Uterus (tissue), 4 donors: ENCODE results near the gene SERPINB11. TPM values are rescaled to one million over a fixed set of nuclear protein-coding genes. Genes with fewer than 3 reads are reported as not detected.

Source experiments
- DNase-seq, 2 donors: peaks; one replicate each; pipeline ENCODE4 v3.0.0-alpha.2; 2019 to 2020
- H3K27ac ChIP-seq, 2 donors: fragments of 200-600 bp; sonication (generic); 1 replicate in 1 of 2; 2 replicates in 1 of 2; pipeline ENCODE4 v1.5.1; 2016 to 2018
- H3K27me3 ChIP-seq, 2 donors: fragments of 200-600 bp; sonication (generic); one replicate each; pipeline ENCODE4 v1.5.1; 2018 to 2019; ENCODE audit warnings: control low read depth in 1 of 2
- H3K36me3 ChIP-seq, 2 donors: fragments of 200-600 bp; sonication (generic); one replicate each; pipeline ENCODE4 v1.5.1; 2019; ENCODE audit warnings: control low read depth in 1 of 2
- H3K4me1 ChIP-seq, 2 donors: fragments of 200-600 bp; sonication (generic); one replicate each; pipeline ENCODE4 v1.5.1; 2018 to 2019; ENCODE audit warnings: control low read depth in 1 of 2
- H3K4me3 ChIP-seq, 2 donors: fragments of 200-600 bp; sonication (generic); 1 replicate in 1 of 2; 2 replicates in 1 of 2; pipeline ENCODE4 v1.5.1; 2018 to 2019; ENCODE audit warnings: mild to moderate bottlenecking in 1 of 2
- H3K9me3 ChIP-seq, 2 donors: fragments of 200-600 bp; sonication (generic); one replicate each; pipeline ENCODE4 v1.5.1; 2019; ENCODE audit warnings: control low read depth in 1 of 2
- CTCF ChIP-seq, 4 experiments: fragments of 200-600 bp in 2 of 4; fragments of 450-650 bp in 2 of 4; sonication (generic) in 2 of 4; IDR thresholded peaks; one replicate each; pipeline ENCODE4 v1.5.1; 2016 to 2019; ENCODE audit warnings: antibody characterized with exemption in 4 of 4, mild to moderate bottlenecking in 2 of 4, moderate library complexity in 1 of 4
- POLR2A ChIP-seq, 2 donors: fragments of 450-650 bp; IDR thresholded peaks; one replicate each; pipeline ENCODE4 v1.6.1; 2016; ENCODE audit warnings: antibody characterized with exemption in 2 of 2, mild to moderate bottlenecking in 1 of 2, moderate library complexity in 1 of 2
- intact Hi-C: fragments of 100-400 bp; cut with DNase I; formaldehyde crosslinking; loops from one replicate; pipeline ENCODE4 v1.15.1; 2023; ENCODE audit warnings: low total_unique reads
- total RNA-seq, 4 donors: library from RNA; depleted of rRNA in 3 of 4; stranded (reverse); fragments of >200 nt in 3 of 4; gene quantifications; one replicate each; pipeline versions ENCODE4 v1.1.0 to v1.2.4, GENCODE V29; 2014 to 2023
- donor health status: DM: yes; HTN: yes; CAD: no.

SERPINB11 gene
- total RNA-seq, 4 donors from 2014 or later: not detected

- H3K27ac ChIP-seq: no peak overlapping the region
- no peak for DNase-seq
- intact Hi-C loops: no loop called here
Measured at GRCh38 chr18:63686871-63687270, 15.9 kb upstream of the SERPINB11 start.

GRCh38 chr18:63689064-63689463, 13.7 kb upstream of the SERPINB11 start:
- Histone ChIP-seq H3K36me3 (no peaks in the 10 kb centered on the region), H3K4me1 (no peaks in the 10 kb centered on the region), H3K4me3 (no peak overlapping the region), H3K27ac (no peak overlapping the region), H3K9me3 (no peaks in the 10 kb centered on the region), H3K27me3 (no peaks in the 10 kb centered on the region)
- TF ChIP-seq CTCF (IDR thresholded peaks at IDR 0.05) (no peak), POLR2A (IDR thresholded peaks at IDR 0.05) (no peak)
- DNase-seq: no peak
- intact Hi-C loops: no loop called here

More at GRCh38 chr18:63686871-63687270, 15.9 kb upstream of the SERPINB11 start:
- TF ChIP-seq CTCF (IDR thresholded peaks at IDR 0.05) (no peak), POLR2A (IDR thresholded peaks at IDR 0.05) (no peak)
- Histone ChIP-seq H3K4me1 (no peaks in the 10 kb centered on the region), H3K36me3 (no peaks in the 10 kb centered on the region), H3K27me3 (no peaks in the 10 kb centered on the region), H3K4me3 (no peak overlapping the region), H3K9me3 (no peaks in the 10 kb centered on the region)

GRCh38 chr18:63697097-63697660, 5.6 kb upstream of the SERPINB11 start:
- TF ChIP-seq POLR2A (IDR thresholded peaks at IDR 0.05): no peak
- TF ChIP-seq CTCF (IDR thresholded peaks at IDR 0.05): no peak
- Histone ChIP-seq H3K9me3 (no peaks in the 10 kb centered on the region), H3K4me3 (no peak overlapping the region), H3K4me1 (no peaks in the 10 kb centered on the region), H3K27ac (no peak overlapping the region), H3K27me3 (no peaks in the 10 kb centered on the region), H3K36me3 (no peaks in the 10 kb centered on the region)
- intact Hi-C loops: no loop called here
- no peak for DNase-seq

- H3K4me3 ChIP-seq: no peak overlapping the region
- no peaks in the 10 kb centered on the region for H3K4me1 ChIP-seq
- DNase-seq: no peak
- H3K36me3 ChIP-seq: no peaks in the 10 kb centered on the region
- no peaks in the 10 kb centered on the region for H3K9me3 ChIP-seq
- H3K27ac ChIP-seq: no peak overlapping the region
- no peaks in the 10 kb centered on the region for H3K27me3 ChIP-seq
- intact Hi-C loops: no loop called here
- TF ChIP-seq CTCF (IDR thresholded peaks at IDR 0.05) (no peak), POLR2A (IDR thresholded peaks at IDR 0.05) (no peak)
Measured at GRCh38 chr18:63700501-63700900, 2.3 kb upstream of the SERPINB11 start.

- H3K4me3 ChIP-seq: no peak overlapping the region
- H3K36me3 ChIP-seq: no peaks in the 10 kb centered on the region
- no peaks in the 10 kb centered on the region for H3K4me1 ChIP-seq
- H3K9me3 ChIP-seq: no peaks in the 10 kb centered on the region
- intact Hi-C loops: no loop called here
- no peaks in the 10 kb centered on the region for H3K27me3 ChIP-seq
- DNase-seq: no peak
- TF ChIP-seq CTCF (IDR thresholded peaks at IDR 0.05) (no peak), POLR2A (IDR thresholded peaks at IDR 0.05) (no peak)
- no peak overlapping the region for H3K27ac ChIP-seq
Measured at GRCh38 chr18:63701952-63702351, 808 bp upstream of the SERPINB11 start.
